ENCODE results near the gene CHCHD4. TPM values are rescaled to one million over a fixed set of nuclear protein-coding genes. Genes with fewer than 3 reads are reported as not detected.

CHCHD4 gene
- total and polyA plus RNA-seq, 2 experiments from 2014 or later: 31.1 to 39.2 TPM

GRCh38 chr3:14138109-14138877 lies 13.6 kb upstream of the CHCHD4 start:
- no peaks in the 10 kb centered on the region for H3K27me3 ChIP-seq (ENCODE audit: insufficient read depth)
- H3K9me2 ChIP-seq (ENCODE audit: insufficient read depth): no peaks in the 10 kb centered on the region
- no peak for TF ChIP-seq REST (IDR thresholded peaks at IDR 0.05; ENCODE audit: unreplicated experiment)
- TF ChIP-seq ZNF462 (CRISPR knock-in tag; IDR thresholded peaks at IDR 0.05): no peak
- no peak for TF ChIP-seq ZNF114 (CRISPR knock-in tag; IDR thresholded peaks at IDR 0.05)
- TF ChIP-seq EZH2phosphoT487 (IDR thresholded peaks at IDR 0.05; ENCODE audit: unreplicated experiment): no peak
- TF ChIP-seq CTCF (conservative IDR thresholded peaks at IDR 0.05; ENCODE audit: low read depth in 2 of 2): no peak
- TF ChIP-seq NANOG (IDR thresholded peaks at IDR 0.05; ENCODE audit: borderline replicate concordance): no peak
- no peak for TF ChIP-seq POLR2AphosphoS5 (IDR thresholded peaks at IDR 0.05; ENCODE audit: low read depth)
- H3K4me1 ChIP-seq (ENCODE audit: insufficient read depth): no peaks in the 10 kb centered on the region
- H3K4me2 ChIP-seq: no peak overlapping the region
- Mint-ChIP-seq H3K4me1 (no peaks in the 10 kb centered on the region; the same call in 2 of the 3 replicates), H3K9me3 (no peaks in the 10 kb centered on the region), H3K4me3 (no peak overlapping the region), H3K27ac (no peak overlapping the region), H3K27me3 (ENCODE audit: insufficient read depth, low read depth, poor library complexity) (peaks cover 6% of the 10 kb centered on the region), H3K36me3 (ENCODE audit: low read depth) (peaks cover 53% of the 10 kb centered on the region)
- no peak for ATAC-seq
- H2AFZ ChIP-seq: no peak overlapping the region
- H4K20me1 ChIP-seq (replicated peaks; ENCODE audit: insufficient read depth): no peaks in the 10 kb centered on the region
- H3K79me2 ChIP-seq (replicated peaks; ENCODE audit: insufficient read depth): no peaks in the 10 kb centered on the region
- DNase-seq (ENCODE audit: low spot score): no peak
- no peak overlapping the region for H3K27ac ChIP-seq (ENCODE audit: low read depth)
- no peak overlapping the region for H3K4me3 ChIP-seq
- H3K36me3 ChIP-seq (ENCODE audit: insufficient read depth): peaks cover 4% of the 10 kb centered on the region
- H3F3A ChIP-seq (replicated peaks; ENCODE audit: low read depth): no peaks in the 10 kb centered on the region

Measured in GM23338 (cell line).